CD4-positive, alpha-beta T cell (primary cell): ENCODE data around the gene TMEM181. TPM values are rescaled to one million over a fixed set of nuclear protein-coding genes. Genes with fewer than 3 reads are reported as not detected.

Experiments
- ATAC-seq: fragments of 200-7000 bp; cut with Tn5 transposase; one replicate; pipeline ENCODE4 v1.10.0; 2022; ENCODE audit warnings: mild to moderate bottlenecking; ENCODE audit not compliant: poor library complexity
- CTCF ChIA-PET: fragments of 350-600 bp; sonication (Branson Sonifier 250); formaldehyde crosslinking; loops from one replicate; lab custom pipeline; 2021; ENCODE audit warnings: antibody characterized with exemption, inconsistent platforms; lab: Charles Lee
- POLR2A ChIA-PET: fragments of 350-600 bp; sonication (Branson Sonifier 250); formaldehyde crosslinking; loops from one replicate; lab custom pipeline; 2021; ENCODE audit warnings: antibody characterized with exemption, inconsistent platforms; lab: Charles Lee
- DNase-seq, 14 experiments: peaks; one replicate each; pipeline ENCODE4 v3.0.0-alpha.2; 2013 to 2020; ENCODE audit warnings: mixed read lengths in 2 of 14
- H3K27ac ChIP-seq, 2 donors: one replicate each; pipeline versions ENCODE4 v1.5.1 to v1.7.0; 2013; ENCODE audit warnings: low read length in 2 of 2, low read depth in 1 of 2, mild to moderate bottlenecking in 1 of 2
- H3K27me3 ChIP-seq, 2 experiments: 1 replicate in 1 of 2; 2 replicates in 1 of 2; pipeline versions ENCODE4 v1.6.1 to v1.7.0; 2013; ENCODE audit warnings: low read length in 2 of 2, control low read depth in 1 of 2, mild to moderate bottlenecking in 1 of 2, moderate library complexity in 1 of 2; ENCODE audit not compliant: insufficient read depth in 2 of 2, control insufficient read depth in 1 of 2
- H3K36me3 ChIP-seq: one replicate; pipeline ENCODE4 v1.6.1; 2013; ENCODE audit warnings: low read length, control low read depth; ENCODE audit not compliant: insufficient read depth
- H3K4me1 ChIP-seq: one replicate; pipeline ENCODE4 v1.6.1; 2013; ENCODE audit warnings: low read length, control low read depth; ENCODE audit not compliant: insufficient read depth
- H3K4me3 ChIP-seq: one replicate; pipeline ENCODE4 v1.5.1; 2013; ENCODE audit warnings: mild to moderate bottlenecking, low read length, moderate library complexity
- H3K9me3 ChIP-seq, 2 experiments: 1 replicate in 1 of 2; 2 replicates in 1 of 2; pipeline versions ENCODE4 v1.6.1 to v1.7.0; 2013; ENCODE audit warnings: low read length in 2 of 2, mild to moderate bottlenecking in 2 of 2, control low read depth in 1 of 2, moderate library complexity in 1 of 2; ENCODE audit not compliant: control insufficient read depth in 1 of 2, insufficient read depth in 1 of 2
- H3K27ac Mint-ChIP-seq: one replicate; pipeline ENCODE4 v1.8.0; 2020; ENCODE audit warnings: mixed read lengths
- H3K27me3 Mint-ChIP-seq: one replicate; pipeline ENCODE4 v1.8.0; 2021; ENCODE audit warnings: mixed read lengths
- H3K36me3 Mint-ChIP-seq: one replicate; pipeline ENCODE4 v1.8.0; 2021; ENCODE audit warnings: low read depth, mixed read lengths
- H3K4me1 Mint-ChIP-seq: one replicate; pipeline ENCODE4 v1.8.0; 2021; ENCODE audit warnings: low read depth, mixed read lengths
- H3K4me3 Mint-ChIP-seq: one replicate; pipeline ENCODE4 v1.8.0; 2020; ENCODE audit warnings: mild to moderate bottlenecking, mixed read lengths
- H3K9me3 Mint-ChIP-seq: one replicate; pipeline ENCODE4 v1.8.0; 2020; ENCODE audit warnings: mixed read lengths
- intact Hi-C, 2 experiments: fragments of 100-400 bp; cut with DNase I in 1 of 2; cut with micrococcal nuclease in 1 of 2; formaldehyde crosslinking; loops; one replicate each; pipeline versions ENCODE4 v1.15.1 to v1.9.0; 2023 to 2025; cut with DNase I, micrococcal nuclease
- total RNA-seq, 174 experiments: library from RNA in 2 of 174; stranded (reverse) in 2 of 174; gene quantifications; one replicate each; pipeline ENCODE4 v1.2.3 and lab custom pipeline; 2021 to 2026
- TF ChIP-seq, protein P1 (sequence below): fragments of 200-600 bp; IDR thresholded peaks from one replicate; pipeline ENCODE4 v1.8.0; 2022; ENCODE audit warnings: antibody characterized with exemption, mild to moderate bottlenecking

TMEM181 gene
- total RNA-seq, 2 experiments from 2014 or later: 10.2 to 10.9 TPM

DNA sequence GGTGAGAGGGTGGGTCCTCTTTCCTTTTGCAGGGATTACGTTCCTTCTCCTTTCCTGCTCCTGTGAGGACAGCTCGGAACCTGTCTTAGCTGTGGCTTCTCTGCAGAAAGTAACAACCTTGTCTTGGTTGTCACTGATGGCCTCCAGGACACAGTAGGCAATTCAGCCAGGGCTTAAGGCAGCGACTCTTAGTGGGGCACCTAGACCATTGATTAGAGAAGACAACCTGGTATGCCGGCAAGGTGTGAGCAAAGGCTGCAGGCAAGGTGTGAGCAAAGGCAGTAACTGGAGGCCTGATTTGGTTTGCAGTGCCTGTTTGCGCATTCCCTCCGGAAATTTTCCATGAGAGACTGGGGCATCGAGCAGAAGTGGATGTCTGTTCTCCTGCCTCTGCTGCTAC, 47.0 kb downstream of the TMEM181 start:
- ChIA-PET CTCF (interaction anchor here (1.2 kb wide), 1 partner anchor 84 kb away, joined by 3 read pairs; no protein-coding TSS in a partner anchor), POLR2A (no interaction called here)
- TF ChIP-seq, protein P1, sequence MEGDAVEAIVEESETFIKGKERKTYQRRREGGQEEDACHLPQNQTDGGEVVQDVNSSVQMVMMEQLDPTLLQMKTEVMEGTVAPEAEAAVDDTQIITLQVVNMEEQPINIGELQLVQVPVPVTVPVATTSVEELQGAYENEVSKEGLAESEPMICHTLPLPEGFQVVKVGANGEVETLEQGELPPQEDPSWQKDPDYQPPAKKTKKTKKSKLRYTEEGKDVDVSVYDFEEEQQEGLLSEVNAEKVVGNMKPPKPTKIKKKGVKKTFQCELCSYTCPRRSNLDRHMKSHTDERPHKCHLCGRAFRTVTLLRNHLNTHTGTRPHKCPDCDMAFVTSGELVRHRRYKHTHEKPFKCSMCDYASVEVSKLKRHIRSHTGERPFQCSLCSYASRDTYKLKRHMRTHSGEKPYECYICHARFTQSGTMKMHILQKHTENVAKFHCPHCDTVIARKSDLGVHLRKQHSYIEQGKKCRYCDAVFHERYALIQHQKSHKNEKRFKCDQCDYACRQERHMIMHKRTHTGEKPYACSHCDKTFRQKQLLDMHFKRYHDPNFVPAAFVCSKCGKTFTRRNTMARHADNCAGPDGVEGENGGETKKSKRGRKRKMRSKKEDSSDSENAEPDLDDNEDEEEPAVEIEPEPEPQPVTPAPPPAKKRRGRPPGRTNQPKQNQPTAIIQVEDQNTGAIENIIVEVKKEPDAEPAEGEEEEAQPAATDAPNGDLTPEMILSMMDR: no peak
- Mint-ChIP-seq H3K27ac (no peak overlapping the region), H3K27me3 (no peaks in the 10 kb centered on the region), H3K9me3 (no peaks in the 10 kb centered on the region), H3K4me3 (no peak overlapping the region), H3K4me1 (peaks cover 5% of the 10 kb centered on the region), H3K36me3 (peaks cover 83% of the 10 kb centered on the region)
- Histone ChIP-seq H3K9me3 (no peaks in the 10 kb centered on the region), H3K4me1 (no peaks in the 10 kb centered on the region), H3K36me3 (peaks cover 92% of the 10 kb centered on the region), H3K27me3 (no peaks in the 10 kb centered on the region), H3K4me3 (no peak overlapping the region), H3K27ac (no peak overlapping the region)
- intact Hi-C loops: no loop called here
- ATAC-seq (no peak), DNase-seq (no peak)

DNA sequence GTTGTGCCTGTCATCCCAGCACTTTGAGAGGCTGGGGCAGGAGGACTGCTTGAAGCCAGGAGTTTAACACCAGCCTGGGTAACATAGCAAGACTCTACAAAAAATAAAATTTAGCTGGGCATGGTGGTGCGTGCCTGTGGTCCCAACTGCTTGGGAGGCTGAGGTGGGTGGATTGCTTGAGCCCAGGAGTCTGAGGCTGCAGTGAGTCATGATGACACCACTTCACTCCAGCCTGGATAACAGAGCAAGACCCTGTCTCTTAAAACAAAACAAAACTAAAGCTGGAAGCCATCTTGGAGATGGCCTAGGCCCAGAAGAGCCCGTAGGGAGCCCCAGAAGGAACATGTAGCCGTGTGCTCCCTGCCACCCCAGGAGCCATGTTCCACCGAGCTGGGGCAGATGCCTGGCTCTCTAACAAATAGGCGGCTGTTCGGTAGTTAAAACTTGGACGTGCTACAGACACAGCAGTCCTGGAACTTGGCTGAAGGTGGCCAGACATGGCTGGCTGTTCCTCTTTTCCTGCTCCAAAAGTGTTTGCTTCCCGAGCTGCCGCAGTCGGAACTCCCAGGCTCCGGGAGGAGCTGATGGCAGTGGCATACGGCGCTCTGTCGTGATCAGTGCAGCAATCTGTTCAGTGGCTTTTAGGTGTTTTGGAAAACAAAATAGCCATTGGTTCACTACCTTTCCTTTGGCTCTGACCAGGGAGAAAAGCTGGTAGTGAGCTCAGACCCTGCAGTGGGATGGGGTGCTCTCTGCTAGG, 47.7 kb downstream of the TMEM181 start:
- TF ChIP-seq, protein P1: no peak
- Histone ChIP-seq H3K36me3 (peaks cover 94% of the 10 kb centered on the region), H3K9me3 (no peaks in the 10 kb centered on the region), H3K27ac (no peak overlapping the region), H3K27me3 (no peaks in the 10 kb centered on the region), H3K4me1 (no peaks in the 10 kb centered on the region), H3K4me3 (no peak overlapping the region)
- intact Hi-C loops: no loop called here
- ChIA-PET CTCF (interaction anchor here (0.6 kb wide), 1 partner anchor 373 kb away, joined by 3 read pairs; no protein-coding TSS in a partner anchor), POLR2A (no interaction called here)
- DNase-seq: peak in 1 of 14 experiments; percentile 6
- Mint-ChIP-seq H3K36me3 (peaks cover 85% of the 10 kb centered on the region), H3K4me3 (no peak overlapping the region), H3K27me3 (no peaks in the 10 kb centered on the region), H3K4me1 (peaks cover 5% of the 10 kb centered on the region), H3K27ac (no peak overlapping the region), H3K9me3 (no peaks in the 10 kb centered on the region)
- no peak for ATAC-seq

DNA sequence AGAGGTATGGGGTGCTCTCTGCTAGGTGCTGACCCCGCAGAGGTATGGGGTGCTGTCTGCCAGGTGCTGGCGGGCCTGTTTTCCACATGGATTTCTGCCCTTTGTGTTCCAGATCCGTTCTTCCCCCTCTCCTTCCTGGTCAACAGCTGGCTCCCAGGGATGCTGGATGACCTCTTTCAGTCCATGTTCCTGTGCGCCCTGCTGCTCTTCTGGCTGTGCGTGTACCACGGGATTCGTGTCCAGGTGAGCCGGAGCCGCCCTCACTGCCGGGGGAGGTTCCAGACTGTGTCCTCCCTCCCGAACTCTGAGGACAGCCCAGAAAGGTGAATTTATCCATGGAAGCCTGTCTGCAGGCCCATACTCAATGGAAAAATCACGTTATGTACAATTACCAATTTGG, 48.3 kb downstream of the TMEM181 start:
- no peaks in the 10 kb centered on the region for H3K9me3 ChIP-seq
- no peak overlapping the region for H3K27ac ChIP-seq
- Mint-ChIP-seq H3K36me3 (peaks cover 85% of the 10 kb centered on the region), H3K4me1 (peaks cover 5% of the 10 kb centered on the region), H3K27me3 (no peaks in the 10 kb centered on the region), H3K9me3 (no peaks in the 10 kb centered on the region), H3K27ac (no peak overlapping the region), H3K4me3 (no peak overlapping the region)
- TF ChIP-seq, protein P1: no peak
- H3K4me3 ChIP-seq: no peak overlapping the region
- intact Hi-C loops: no loop called here
- DNase-seq (no peak), ATAC-seq (no peak)
- H3K36me3 ChIP-seq: peaks cover 95% of the 10 kb centered on the region
- ChIA-PET CTCF (interaction anchor here (0.6 kb wide), 1 partner anchor 372 kb away, joined by 3 read pairs; no protein-coding TSS in a partner anchor), POLR2A (no interaction called here)
- H3K4me1 ChIP-seq: no peaks in the 10 kb centered on the region
- no peaks in the 10 kb centered on the region for H3K27me3 ChIP-seq
